ENCODE data around the gene HSF2BP. TPM values are rescaled to one million over a fixed set of nuclear protein-coding genes. Genes with fewer than 3 reads are reported as not detected.
A peak's percentile ranks its signal among the peaks of the same experiment; 100 is the strongest.

Gene HSF2BP
- total RNA-seq, 1 experiment from 2014 or later = 1.5 TPM

DNA sequence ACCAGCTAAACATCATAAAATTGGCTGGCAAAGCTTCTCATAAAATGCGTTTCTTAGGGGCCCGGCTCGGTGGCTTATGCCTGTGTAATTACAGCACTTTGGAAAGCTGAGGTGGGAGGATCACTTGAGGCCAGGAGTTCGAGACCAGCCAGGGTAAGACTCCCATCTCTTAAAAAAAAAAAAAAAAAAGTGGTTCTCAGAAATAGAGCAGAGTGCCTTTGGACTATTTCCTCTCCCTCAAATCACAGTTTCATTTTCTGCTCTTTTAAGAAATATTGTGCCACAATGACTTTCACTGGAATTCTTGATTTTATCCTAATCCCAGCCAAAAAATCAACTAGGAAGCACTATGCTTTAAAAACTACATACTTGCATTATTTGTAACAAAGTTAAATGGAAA is 13.3 kb downstream of the HSF2BP start:
- no peaks in the 10 kb centered on the region for H3K9me3 Mint-ChIP-seq (ENCODE audit: low read depth, unreplicated experiment)
- no peaks in the 10 kb centered on the region for H3K36me3 Mint-ChIP-seq (ENCODE audit: insufficient read depth, unreplicated experiment)
- TF ChIP-seq, protein P1, sequence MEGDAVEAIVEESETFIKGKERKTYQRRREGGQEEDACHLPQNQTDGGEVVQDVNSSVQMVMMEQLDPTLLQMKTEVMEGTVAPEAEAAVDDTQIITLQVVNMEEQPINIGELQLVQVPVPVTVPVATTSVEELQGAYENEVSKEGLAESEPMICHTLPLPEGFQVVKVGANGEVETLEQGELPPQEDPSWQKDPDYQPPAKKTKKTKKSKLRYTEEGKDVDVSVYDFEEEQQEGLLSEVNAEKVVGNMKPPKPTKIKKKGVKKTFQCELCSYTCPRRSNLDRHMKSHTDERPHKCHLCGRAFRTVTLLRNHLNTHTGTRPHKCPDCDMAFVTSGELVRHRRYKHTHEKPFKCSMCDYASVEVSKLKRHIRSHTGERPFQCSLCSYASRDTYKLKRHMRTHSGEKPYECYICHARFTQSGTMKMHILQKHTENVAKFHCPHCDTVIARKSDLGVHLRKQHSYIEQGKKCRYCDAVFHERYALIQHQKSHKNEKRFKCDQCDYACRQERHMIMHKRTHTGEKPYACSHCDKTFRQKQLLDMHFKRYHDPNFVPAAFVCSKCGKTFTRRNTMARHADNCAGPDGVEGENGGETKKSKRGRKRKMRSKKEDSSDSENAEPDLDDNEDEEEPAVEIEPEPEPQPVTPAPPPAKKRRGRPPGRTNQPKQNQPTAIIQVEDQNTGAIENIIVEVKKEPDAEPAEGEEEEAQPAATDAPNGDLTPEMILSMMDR (IDR thresholded peaks at IDR 0.05; ENCODE audit: unreplicated experiment) = no peak
- no peak for DNase-seq
- intact Hi-C loops (cut with micrococcal nuclease; ENCODE audit: unreplicated experiment) = no loop called here
- H3K27ac Mint-ChIP-seq (ENCODE audit: unreplicated experiment) = peak overlapping the region; percentile 74
- no peaks in the 10 kb centered on the region for H3K27me3 Mint-ChIP-seq (ENCODE audit: unreplicated experiment)
- no TSS peak for BruUV-seq (replicated peaks)
- peak overlapping the region; percentile 22 for H3K4me3 Mint-ChIP-seq (ENCODE audit: low read depth, unreplicated experiment)
- peaks cover 10% of the 10 kb centered on the region for H3K4me1 Mint-ChIP-seq (ENCODE audit: low read depth, unreplicated experiment)
- CTCF ChIA-PET = interaction anchor here (0.7 to 1.6 kb wide), 2 partner anchors 36 to 60 kb away, joined by 3 to 4 read pairs; no protein-coding TSS in a partner anchor

DNA sequence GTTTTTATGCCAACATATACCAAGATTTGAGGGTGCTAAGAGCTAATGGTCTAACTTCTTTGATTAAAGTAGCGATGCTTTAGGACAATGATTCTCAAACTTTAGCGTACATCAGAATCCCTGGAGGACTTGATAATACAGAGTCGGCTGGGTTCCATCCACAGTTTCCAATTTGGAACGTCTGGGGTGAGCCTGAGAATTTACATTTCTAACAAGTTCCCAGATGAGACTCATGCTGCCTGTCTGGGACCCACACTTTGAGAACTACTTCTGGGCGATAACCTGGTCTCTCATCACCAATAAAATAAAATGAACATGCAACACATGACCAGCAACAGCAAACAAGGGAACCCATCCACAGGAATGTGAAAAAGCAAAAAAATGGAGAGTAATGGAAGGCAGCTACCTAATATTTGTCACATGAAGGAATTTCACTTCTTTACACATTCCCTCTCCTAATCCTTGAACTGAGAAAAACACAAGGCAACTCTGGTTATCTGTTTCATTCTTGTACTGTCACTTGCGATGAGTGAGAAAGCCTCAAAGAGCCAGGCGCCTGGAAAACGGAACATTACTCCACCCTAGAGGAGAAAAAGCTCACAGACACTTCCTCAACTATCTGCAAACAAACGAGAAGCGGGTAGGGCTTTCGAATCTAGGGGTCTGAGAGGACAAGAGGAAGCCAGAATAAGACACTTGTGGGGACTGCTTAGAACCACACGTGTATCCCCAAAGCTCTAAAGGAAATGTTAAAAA is 14.0 kb downstream of the HSF2BP start:
- no peaks in the 10 kb centered on the region for H3K27me3 Mint-ChIP-seq (ENCODE audit: unreplicated experiment)
- DNase-seq = peak; percentile 44
- peaks cover 11% of the 10 kb centered on the region for H3K4me1 Mint-ChIP-seq (ENCODE audit: low read depth, unreplicated experiment)
- peak overlapping the region; percentile 22 for H3K4me3 Mint-ChIP-seq (ENCODE audit: low read depth, unreplicated experiment)
- CTCF ChIA-PET = interaction anchor here (0.7 to 1.6 kb wide), 2 partner anchors 35 to 59 kb away, joined by 3 to 4 read pairs; no protein-coding TSS in a partner anchor
- intact Hi-C loops (cut with micrococcal nuclease; ENCODE audit: unreplicated experiment) = no loop called here
- TF ChIP-seq, protein P1 (IDR thresholded peaks at IDR 0.05; ENCODE audit: unreplicated experiment) = no peak
- H3K36me3 Mint-ChIP-seq (ENCODE audit: insufficient read depth, unreplicated experiment) = no peaks in the 10 kb centered on the region
- H3K9me3 Mint-ChIP-seq (ENCODE audit: low read depth, unreplicated experiment) = no peaks in the 10 kb centered on the region
- peak overlapping the region; percentile 74 for H3K27ac Mint-ChIP-seq (ENCODE audit: unreplicated experiment)
- BruUV-seq (replicated peaks) = no TSS peak

DNA sequence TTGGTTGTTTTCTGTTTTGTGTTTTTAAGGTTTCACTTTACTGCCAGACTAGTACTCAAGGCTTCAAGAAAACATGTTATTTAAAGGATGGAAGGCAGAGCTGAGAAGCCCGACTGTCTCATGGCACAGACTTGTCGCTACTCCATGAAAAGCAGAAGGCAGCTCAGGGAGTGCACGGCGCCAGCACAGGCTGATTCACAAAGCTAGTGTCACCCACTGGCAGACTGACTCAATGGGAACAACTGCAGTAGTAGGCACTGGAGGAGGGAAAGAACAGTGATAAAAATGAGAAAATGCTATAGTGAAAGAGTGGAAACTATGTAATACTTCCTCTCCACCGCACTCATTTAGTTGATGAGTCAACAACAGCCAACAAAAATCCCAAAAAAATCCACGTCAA is 14.7 kb downstream of the HSF2BP start:
- no peaks in the 10 kb centered on the region for H3K27me3 Mint-ChIP-seq (ENCODE audit: unreplicated experiment)
- TF ChIP-seq, protein P1 (IDR thresholded peaks at IDR 0.05; ENCODE audit: unreplicated experiment) = no peak
- H3K4me1 Mint-ChIP-seq (ENCODE audit: low read depth, unreplicated experiment) = peaks cover 17% of the 10 kb centered on the region
- H3K27ac Mint-ChIP-seq (ENCODE audit: unreplicated experiment) = no peak overlapping the region
- no peak overlapping the region for H3K4me3 Mint-ChIP-seq (ENCODE audit: low read depth, unreplicated experiment)
- CTCF ChIA-PET = no interaction called here
- no peak for DNase-seq
- intact Hi-C loops (cut with micrococcal nuclease; ENCODE audit: unreplicated experiment) = no loop called here
- H3K36me3 Mint-ChIP-seq (ENCODE audit: insufficient read depth, unreplicated experiment) = no peaks in the 10 kb centered on the region
- no TSS peak for BruUV-seq (replicated peaks)
- no peaks in the 10 kb centered on the region for H3K9me3 Mint-ChIP-seq (ENCODE audit: low read depth, unreplicated experiment)

DNA sequence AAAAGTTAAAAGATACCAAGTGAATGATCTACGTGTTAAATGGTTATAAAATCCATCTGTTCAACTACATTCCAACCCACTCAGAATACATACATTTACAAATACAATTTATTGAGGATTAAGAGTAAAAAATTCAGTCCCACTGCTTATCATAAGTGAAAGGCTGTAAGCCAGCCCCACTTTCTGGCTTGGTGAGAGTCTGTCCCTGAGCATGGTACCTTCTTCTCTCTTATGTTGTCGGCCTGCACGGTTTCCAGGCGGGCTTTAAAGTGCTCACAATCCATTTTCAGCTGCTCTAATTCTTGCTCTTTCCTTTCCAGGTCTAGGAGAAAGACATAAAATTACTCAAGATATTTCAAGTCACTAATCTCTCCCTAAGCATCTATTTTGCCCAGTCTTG is 15.2 kb downstream of the HSF2BP start:
- Mint-ChIP-seq H3K4me1 (ENCODE audit: low read depth, unreplicated experiment) (peaks cover 17% of the 10 kb centered on the region), H3K9me3 (ENCODE audit: low read depth, unreplicated experiment) (no peaks in the 10 kb centered on the region), H3K27ac (ENCODE audit: unreplicated experiment) (no peak overlapping the region), H3K27me3 (ENCODE audit: unreplicated experiment) (no peaks in the 10 kb centered on the region), H3K36me3 (ENCODE audit: insufficient read depth, unreplicated experiment) (no peaks in the 10 kb centered on the region), H3K4me3 (ENCODE audit: low read depth, unreplicated experiment) (no peak overlapping the region)
- CTCF ChIA-PET = no interaction called here
- intact Hi-C loops (cut with micrococcal nuclease; ENCODE audit: unreplicated experiment) = no loop called here
- TF ChIP-seq, protein P1 (IDR thresholded peaks at IDR 0.05; ENCODE audit: unreplicated experiment) = no peak
- no TSS peak for BruUV-seq (replicated peaks)
- no peak for DNase-seq

All from Calu3 (cell line).